ENCODE results near the gene POU6F2. TPM values are rescaled to one million over a fixed set of nuclear protein-coding genes. Genes with fewer than 3 reads are reported as not detected.

Gene POU6F2
- total RNA-seq, 4 donors from 2014 or later: not detected

DNA sequence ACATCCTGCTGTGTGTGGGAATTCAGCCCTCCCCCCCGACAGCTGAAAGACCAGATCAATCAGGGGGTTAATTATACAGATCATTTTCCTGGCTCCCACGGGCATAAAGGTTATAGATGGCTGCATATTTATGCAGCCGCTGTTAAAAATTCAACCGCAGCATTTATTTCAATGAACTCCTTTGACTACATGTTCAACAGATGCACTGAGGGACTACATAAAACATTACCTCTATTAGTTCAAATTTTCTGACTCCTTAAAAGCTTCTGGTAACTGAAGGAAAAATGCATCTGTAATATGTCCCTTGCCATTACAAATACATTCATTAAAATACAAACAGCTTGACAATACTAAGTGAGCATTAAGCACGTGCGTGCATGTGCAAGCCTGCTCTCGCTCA, 538.8 kb downstream of the POU6F2 start:
- in situ Hi-C loops (cut with MboI; ENCODE audit: low sequenced_read_pairs in 4 of 4) (loop anchor here in 3 of 4 donors (5.0 to 25.0 kb wide), 4 partner anchors 722 to 1104 kb away; no protein-coding TSS in a partner anchor), intact Hi-C loops (cut with DNase I; ENCODE audit: low total_unique reads) (no loop called here)
- no peaks in the 10 kb centered on the region for H3K9me3 ChIP-seq
- ATAC-seq (no peak), DNase-seq (no peak)
- no peaks in the 10 kb centered on the region for H3K36me3 ChIP-seq
- no peaks in the 10 kb centered on the region for H3K4me1 ChIP-seq
- H3K27me3 ChIP-seq: peaks cover 0 to 3% (median 0%) of the 10 kb centered on the region in 3 donors
- TF ChIP-seq POLR2A (IDR thresholded peaks at IDR 0.05): no peak
- TF ChIP-seq, protein P1, sequence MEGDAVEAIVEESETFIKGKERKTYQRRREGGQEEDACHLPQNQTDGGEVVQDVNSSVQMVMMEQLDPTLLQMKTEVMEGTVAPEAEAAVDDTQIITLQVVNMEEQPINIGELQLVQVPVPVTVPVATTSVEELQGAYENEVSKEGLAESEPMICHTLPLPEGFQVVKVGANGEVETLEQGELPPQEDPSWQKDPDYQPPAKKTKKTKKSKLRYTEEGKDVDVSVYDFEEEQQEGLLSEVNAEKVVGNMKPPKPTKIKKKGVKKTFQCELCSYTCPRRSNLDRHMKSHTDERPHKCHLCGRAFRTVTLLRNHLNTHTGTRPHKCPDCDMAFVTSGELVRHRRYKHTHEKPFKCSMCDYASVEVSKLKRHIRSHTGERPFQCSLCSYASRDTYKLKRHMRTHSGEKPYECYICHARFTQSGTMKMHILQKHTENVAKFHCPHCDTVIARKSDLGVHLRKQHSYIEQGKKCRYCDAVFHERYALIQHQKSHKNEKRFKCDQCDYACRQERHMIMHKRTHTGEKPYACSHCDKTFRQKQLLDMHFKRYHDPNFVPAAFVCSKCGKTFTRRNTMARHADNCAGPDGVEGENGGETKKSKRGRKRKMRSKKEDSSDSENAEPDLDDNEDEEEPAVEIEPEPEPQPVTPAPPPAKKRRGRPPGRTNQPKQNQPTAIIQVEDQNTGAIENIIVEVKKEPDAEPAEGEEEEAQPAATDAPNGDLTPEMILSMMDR (IDR thresholded peaks at IDR 0.05 in 4 of 5, conservative IDR thresholded peaks at IDR 0.05 in 1 of 5): no peak
- no peak overlapping the region for H3K27ac ChIP-seq
- no peak overlapping the region for H3K4me3 ChIP-seq

DNA sequence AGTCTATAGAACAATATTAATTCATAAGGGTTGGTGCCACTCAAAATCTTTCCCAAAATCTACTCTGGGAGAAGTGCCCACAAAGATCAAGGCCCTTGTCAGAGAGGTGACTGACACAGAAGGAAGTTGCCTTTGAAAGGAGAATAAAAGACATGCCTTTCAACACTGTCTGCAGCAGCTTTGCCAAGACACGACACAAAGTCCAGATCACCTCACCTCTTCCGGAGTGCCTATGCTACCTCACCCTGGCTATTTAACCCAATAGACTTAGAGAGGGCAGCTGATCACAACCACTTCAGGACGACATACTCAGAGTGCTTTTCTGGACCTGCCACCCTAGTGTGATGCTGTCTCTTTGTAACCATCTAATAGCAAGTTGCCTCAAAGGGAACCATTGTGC, 539.5 kb downstream of the POU6F2 start:
- in situ Hi-C loops (cut with MboI; ENCODE audit: low sequenced_read_pairs in 4 of 4) (loop anchor here in 3 of 4 donors (5.0 to 25.0 kb wide), 4 partner anchors 722 to 1105 kb away; no protein-coding TSS in a partner anchor), intact Hi-C loops (cut with DNase I; ENCODE audit: low total_unique reads) (no loop called here)
- DNase-seq: no peak
- ATAC-seq: no peak
- Histone ChIP-seq H3K4me3 (no peak overlapping the region), H3K27ac (no peak overlapping the region), H3K9me3 (no peaks in the 10 kb centered on the region), H3K4me1 (no peaks in the 10 kb centered on the region), H3K27me3 (peaks cover 0 to 3% (median 0%) of the 10 kb centered on the region in 3 donors), H3K36me3 (no peaks in the 10 kb centered on the region)
- TF ChIP-seq, protein P1 (IDR thresholded peaks at IDR 0.05 in 4 of 5, conservative IDR thresholded peaks at IDR 0.05 in 1 of 5): no peak
- TF ChIP-seq POLR2A (IDR thresholded peaks at IDR 0.05): no peak

Other genes with a start within 250 kb of the POU6F2 start
- gene VPS41, start 68.7 kb upstream of the POU6F2 start, total RNA-seq: 10 to 100 TPM in 3 of 4 donors, 1 to 10 TPM in 1; 6.3 to 15.3 (median 11.6) TPM